SJSA1 (cell line): Measurements from ENCODE around the gene TSPAN13. TPM values are rescaled to one million over a fixed set of nuclear protein-coding genes. Genes with fewer than 3 reads are reported as not detected.

Experiments used
- DNase-seq, 2 experiments: peaks; one replicate each; pipeline ENCODE4 v3.0.0-alpha.2; 2015 to 2020; ENCODE audit warnings: low spot score in 2 of 2, low read depth in 1 of 2
- H3K27ac ChIP-seq: fragments of 250-450 bp; sonication (Bioruptor Pico); 2 replicates; pipeline ENCODE4 v1.5.1; 2020; ENCODE audit warnings: mild to moderate bottlenecking, moderate library complexity
- H3K27me3 ChIP-seq: fragments of 250-450 bp; sonication (Bioruptor Pico); replicated peaks from 2 replicates; pipeline ENCODE4 v1.5.1; 2020; ENCODE audit warnings: mild to moderate bottlenecking, moderate library complexity
- H3K36me3 ChIP-seq: fragments of 250-450 bp; sonication (Bioruptor Pico); 2 replicates; pipeline ENCODE4 v1.5.1; 2020; ENCODE audit warnings: mild to moderate bottlenecking
- H3K4me1 ChIP-seq: fragments of 250-450 bp; sonication (Bioruptor Pico); replicated peaks from 2 replicates; pipeline ENCODE4 v1.6.1; 2021; ENCODE audit warnings: mild to moderate bottlenecking
- H3K4me3 ChIP-seq: fragments of 250-450 bp; sonication (Bioruptor Pico); 2 replicates; pipeline ENCODE4 v1.5.1; 2020; ENCODE audit warnings: mild to moderate bottlenecking
- H3K9me3 ChIP-seq: fragments of 250-450 bp; sonication (Bioruptor Pico); replicated peaks from 2 replicates; pipeline ENCODE4 v1.5.1; 2020; ENCODE audit warnings: mild to moderate bottlenecking
- total RNA-seq: library from RNA; depleted of rRNA; stranded (reverse); fragments of >200 nt; shearing (Covaris generic); gene quantifications from 2 replicates; pipeline ENCODE4 v1.2.3, GENCODE V29; 2014

TSPAN13 gene
- total RNA-seq, 1 experiment from 2014 or later, result 64.3 TPM

GRCh38 chr7:16801111-16801542 lies 47.6 kb downstream of the TSPAN13 start:
- Histone ChIP-seq H3K36me3 (no peaks in the 10 kb centered on the region), H3K9me3 (no peaks in the 10 kb centered on the region), H3K4me3 (no peak overlapping the region), H3K4me1 (no peaks in the 10 kb centered on the region), H3K27ac (no peak overlapping the region), H3K27me3 (no peaks in the 10 kb centered on the region)
- peak in 1 of 2 experiments; percentile 53 for DNase-seq

- H3K36me3 ChIP-seq, result no peaks in the 10 kb centered on the region
- no peaks in the 10 kb centered on the region for H3K27me3 ChIP-seq
- H3K27ac ChIP-seq, result no peak overlapping the region
- H3K4me3 ChIP-seq, result no peak overlapping the region
- no peaks in the 10 kb centered on the region for H3K9me3 ChIP-seq
- DNase-seq, result no peak
- H3K4me1 ChIP-seq, result no peaks in the 10 kb centered on the region
These were observed 48.0 kb downstream of the TSPAN13 start for GRCh38 chr7:16801579-16801978.

GRCh38 chr7:16803125-16803524 lies 49.6 kb downstream of the TSPAN13 start:
- Histone ChIP-seq H3K4me1 (no peaks in the 10 kb centered on the region), H3K4me3 (no peak overlapping the region), H3K27me3 (no peaks in the 10 kb centered on the region), H3K9me3 (no peaks in the 10 kb centered on the region), H3K27ac (no peak overlapping the region), H3K36me3 (no peaks in the 10 kb centered on the region)
- no peak for DNase-seq

- no peaks in the 10 kb centered on the region for H3K36me3 ChIP-seq
- DNase-seq, result no peak
These were observed 50.5 kb downstream of the TSPAN13 start for GRCh38 chr7:16803881-16804673.

GRCh38 chr7:16804674-16805439 lies 51.3 kb downstream of the TSPAN13 start, which contains the start of gene AGR2:
AGR2 (minus strand) TSS chr7:16804999; CDS start chr7:16801796, 3,203 bp downstream.
- H3K4me3 ChIP-seq, result no peak within 1 kb of the TSS
- no peak within 1 kb of the TSS for H3K27ac ChIP-seq
- H3K27me3 ChIP-seq, result no peaks in the 10 kb centered on the region
- no peaks in the 10 kb centered on the region for H3K36me3 ChIP-seq
- no peak for DNase-seq
- no peaks in the 10 kb centered on the region for H3K9me3 ChIP-seq
- H3K4me1 ChIP-seq, result no peaks in the 10 kb centered on the region

More at GRCh38 chr7:16803881-16804673, 50.5 kb downstream of the TSPAN13 start:
- H3K4me3 ChIP-seq, result no peak overlapping the region
- no peaks in the 10 kb centered on the region for H3K9me3 ChIP-seq
- H3K27me3 ChIP-seq, result no peaks in the 10 kb centered on the region
- H3K27ac ChIP-seq, result no peak overlapping the region
- no peaks in the 10 kb centered on the region for H3K4me1 ChIP-seq

- Histone ChIP-seq H3K4me3 (no peak overlapping the region), H3K27me3 (no peaks in the 10 kb centered on the region), H3K9me3 (no peaks in the 10 kb centered on the region), H3K4me1 (no peaks in the 10 kb centered on the region), H3K27ac (no peak overlapping the region), H3K36me3 (no peaks in the 10 kb centered on the region)
- no peak for DNase-seq
These were observed 51.9 kb downstream of the TSPAN13 start for GRCh38 chr7:16805441-16805840.

GRCh38 chr7:16810112-16810511 lies 56.6 kb downstream of the TSPAN13 start:
- H3K4me1 ChIP-seq, result peaks cover 10% of the 10 kb centered on the region
- no peak overlapping the region for H3K4me3 ChIP-seq
- H3K36me3 ChIP-seq, result no peaks in the 10 kb centered on the region
- H3K9me3 ChIP-seq, result no peaks in the 10 kb centered on the region
- H3K27ac ChIP-seq, result no peak overlapping the region
- no peaks in the 10 kb centered on the region for H3K27me3 ChIP-seq
- DNase-seq, result no peak

- no peaks in the 10 kb centered on the region for H3K27me3 ChIP-seq
- no peak overlapping the region for H3K27ac ChIP-seq
- no peak overlapping the region for H3K4me3 ChIP-seq
- DNase-seq, result no peak
- H3K9me3 ChIP-seq, result no peaks in the 10 kb centered on the region
- H3K36me3 ChIP-seq, result no peaks in the 10 kb centered on the region
- H3K4me1 ChIP-seq, result peaks cover 10% of the 10 kb centered on the region
These were observed 57.0 kb downstream of the TSPAN13 start for GRCh38 chr7:16810573-16810972.

- H3K36me3 ChIP-seq, result no peaks in the 10 kb centered on the region
- peak in 1 of 2 experiments; percentile 57 for DNase-seq
- H3K9me3 ChIP-seq, result no peaks in the 10 kb centered on the region
- no peaks in the 10 kb centered on the region for H3K27me3 ChIP-seq
- no peak overlapping the region for H3K4me3 ChIP-seq
- H3K27ac ChIP-seq, result 0 out of 2 replicates have a peak overlapping the region, but pooled peaks have one; percentile 9
- peaks cover 10% of the 10 kb centered on the region for H3K4me1 ChIP-seq
These were observed 58.0 kb downstream of the TSPAN13 start for GRCh38 chr7:16811551-16811950.

GRCh38 chr7:16812542-16813231 lies 59.1 kb downstream of the TSPAN13 start:
- Histone ChIP-seq H3K4me3 (no peak overlapping the region), H3K9me3 (no peaks in the 10 kb centered on the region), H3K27me3 (no peaks in the 10 kb centered on the region), H3K4me1 (peaks cover 10% of the 10 kb centered on the region), H3K36me3 (no peaks in the 10 kb centered on the region), H3K27ac (no peak overlapping the region)
- DNase-seq, result no peak

- DNase-seq, result no peak
- no peak overlapping the region for H3K27ac ChIP-seq
- no peaks in the 10 kb centered on the region for H3K36me3 ChIP-seq
- H3K9me3 ChIP-seq, result no peaks in the 10 kb centered on the region
- no peak overlapping the region for H3K4me3 ChIP-seq
- H3K4me1 ChIP-seq, result peaks cover 16% of the 10 kb centered on the region
- no peaks in the 10 kb centered on the region for H3K27me3 ChIP-seq
These were observed 59.7 kb downstream of the TSPAN13 start for GRCh38 chr7:16813232-16813616.

- no peaks in the 10 kb centered on the region for H3K36me3 ChIP-seq
- no peak overlapping the region for H3K4me3 ChIP-seq
- no peaks in the 10 kb centered on the region for H3K27me3 ChIP-seq
- no peak for DNase-seq
- H3K9me3 ChIP-seq, result no peaks in the 10 kb centered on the region
- H3K4me1 ChIP-seq, result peaks cover 17% of the 10 kb centered on the region
- no peak overlapping the region for H3K27ac ChIP-seq
These were observed 61.4 kb downstream of the TSPAN13 start for GRCh38 chr7:16815001-16815400.

GRCh38 chr7:16816824-16817223 lies 63.3 kb downstream of the TSPAN13 start:
- Histone ChIP-seq H3K27ac (no peak overlapping the region), H3K4me3 (no peak overlapping the region)
- DNase-seq, result no peak

More at GRCh38 chr7:16816824-16817223, 63.3 kb downstream of the TSPAN13 start:
- Histone ChIP-seq H3K9me3 (no peaks in the 10 kb centered on the region), H3K4me1 (peaks cover 10% of the 10 kb centered on the region), H3K27me3 (no peaks in the 10 kb centered on the region), H3K36me3 (no peaks in the 10 kb centered on the region)
